Transverse colon (tissue), 4 donors: ENCODE data around the gene CFHR3.

Experiments used
- EP300 ChIP-seq: sonication (generic); formaldehyde crosslinking; IDR thresholded peaks from one replicate; pipeline ENCODE4 v1.6.1; 2017; ENCODE audit warnings: antibody characterized with exemption, low read depth
- POLR2AphosphoS5 ChIP-seq, 3 donors: sonication (generic); formaldehyde crosslinking; IDR thresholded peaks; one replicate each; pipeline ENCODE4 v1.6.1; 2016; ENCODE audit warnings: antibody characterized with exemption in 3 of 3
- TF ChIP-seq, protein P1 (sequence below), 5 experiments: fragments of 200-600 bp in 3 of 5; fragments of 450-650 bp in 2 of 5; sonication (generic) in 3 of 5; IDR thresholded peaks; 1 replicate in 2 of 5; 2 replicates in 3 of 5; pipeline ENCODE4 v1.5.1; 2016 to 2017; ENCODE audit warnings: antibody characterized with exemption in 5 of 5, inconsistent platforms in 3 of 5, mild to moderate bottlenecking in 2 of 5, moderate library complexity in 1 of 5

DNA sequence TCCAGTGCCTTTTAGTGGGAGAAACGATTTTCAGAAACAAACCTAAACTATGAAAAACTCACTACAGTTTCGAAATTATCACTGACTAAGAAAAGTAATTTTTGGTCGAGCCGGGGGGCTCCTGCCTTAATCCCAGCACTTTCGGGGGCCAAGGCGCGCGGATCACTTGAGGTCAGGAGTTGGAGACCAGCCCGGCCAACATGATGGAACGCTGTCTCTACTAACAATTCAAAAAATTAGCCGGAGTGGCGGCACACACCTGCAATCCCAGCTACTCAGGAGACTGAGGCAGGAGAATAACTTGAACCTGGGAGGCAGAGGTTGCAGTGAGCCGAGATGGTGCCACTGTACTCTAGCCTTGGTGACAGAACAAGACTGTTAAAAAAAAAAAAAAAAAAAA, 3.0 kb downstream of the CFHR3 start:
- TF ChIP-seq, protein P1, sequence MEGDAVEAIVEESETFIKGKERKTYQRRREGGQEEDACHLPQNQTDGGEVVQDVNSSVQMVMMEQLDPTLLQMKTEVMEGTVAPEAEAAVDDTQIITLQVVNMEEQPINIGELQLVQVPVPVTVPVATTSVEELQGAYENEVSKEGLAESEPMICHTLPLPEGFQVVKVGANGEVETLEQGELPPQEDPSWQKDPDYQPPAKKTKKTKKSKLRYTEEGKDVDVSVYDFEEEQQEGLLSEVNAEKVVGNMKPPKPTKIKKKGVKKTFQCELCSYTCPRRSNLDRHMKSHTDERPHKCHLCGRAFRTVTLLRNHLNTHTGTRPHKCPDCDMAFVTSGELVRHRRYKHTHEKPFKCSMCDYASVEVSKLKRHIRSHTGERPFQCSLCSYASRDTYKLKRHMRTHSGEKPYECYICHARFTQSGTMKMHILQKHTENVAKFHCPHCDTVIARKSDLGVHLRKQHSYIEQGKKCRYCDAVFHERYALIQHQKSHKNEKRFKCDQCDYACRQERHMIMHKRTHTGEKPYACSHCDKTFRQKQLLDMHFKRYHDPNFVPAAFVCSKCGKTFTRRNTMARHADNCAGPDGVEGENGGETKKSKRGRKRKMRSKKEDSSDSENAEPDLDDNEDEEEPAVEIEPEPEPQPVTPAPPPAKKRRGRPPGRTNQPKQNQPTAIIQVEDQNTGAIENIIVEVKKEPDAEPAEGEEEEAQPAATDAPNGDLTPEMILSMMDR (IDR thresholded peaks at IDR 0.05): no peak
- TF ChIP-seq EP300 (no peak), POLR2AphosphoS5 (IDR thresholded peaks at IDR 0.05) (no peak)
